HEK293T (cell line): ENCODE data around the gene GDPD2.

Source experiments
- BHLHE40 ChIP-seq: fragments of 450-650 bp; IDR thresholded peaks from 2 replicates; pipeline ENCODE4 v1.6.1; 2016; ENCODE audit warnings: mild to moderate bottlenecking, moderate library complexity, borderline replicate concordance
- CTBP1 ChIP-seq: fragments of 450-650 bp; IDR thresholded peaks from 2 replicates; pipeline ENCODE4 v1.6.1; 2016; ENCODE audit warnings: borderline replicate concordance
- ELF4 ChIP-seq: fragments of 450-650 bp; IDR thresholded peaks from 2 replicates; pipeline ENCODE4 v1.6.1; 2017; ENCODE audit warnings: antibody characterized with exemption
- FOXA1 ChIP-seq: fragments of 450-650 bp; IDR thresholded peaks from 2 replicates; pipeline ENCODE4 v1.6.1; 2016; ENCODE audit warnings: mild to moderate bottlenecking
- FOXK2 ChIP-seq: fragments of 450-650 bp; IDR thresholded peaks from 2 replicates; pipeline ENCODE4 v1.6.1; 2016; ENCODE audit warnings: mild to moderate bottlenecking
- FOXM1 ChIP-seq: fragments of 450-650 bp; IDR thresholded peaks from 2 replicates; pipeline ENCODE4 v1.6.1; 2017; ENCODE audit warnings: mild to moderate bottlenecking, borderline replicate concordance
- HDGF ChIP-seq: fragments of 450-650 bp; IDR thresholded peaks from 2 replicates; pipeline ENCODE4 v1.6.1; 2017; ENCODE audit warnings: antibody characterized with exemption, borderline replicate concordance
- L3MBTL2 ChIP-seq: fragments of 450-650 bp; conservative IDR thresholded peaks from 2 replicates; pipeline ENCODE4 v1.6.1; 2016; ENCODE audit warnings: mild to moderate bottlenecking
- LEF1 ChIP-seq: fragments of 450-650 bp; IDR thresholded peaks from 2 replicates; pipeline ENCODE4 v1.6.1; 2017; ENCODE audit warnings: mild to moderate bottlenecking, borderline replicate concordance
- SP1 ChIP-seq: fragments of 450-650 bp; IDR thresholded peaks from 2 replicates; pipeline ENCODE4 v1.6.1; 2017
- SUZ12 ChIP-seq: fragments of 450-650 bp; IDR thresholded peaks from 2 replicates; pipeline ENCODE4 v1.6.1; 2016; ENCODE audit warnings: mild to moderate bottlenecking
- TARDBP ChIP-seq: fragments of 450-650 bp; IDR thresholded peaks from 2 replicates; pipeline ENCODE4 v1.6.1; 2016

DNA sequence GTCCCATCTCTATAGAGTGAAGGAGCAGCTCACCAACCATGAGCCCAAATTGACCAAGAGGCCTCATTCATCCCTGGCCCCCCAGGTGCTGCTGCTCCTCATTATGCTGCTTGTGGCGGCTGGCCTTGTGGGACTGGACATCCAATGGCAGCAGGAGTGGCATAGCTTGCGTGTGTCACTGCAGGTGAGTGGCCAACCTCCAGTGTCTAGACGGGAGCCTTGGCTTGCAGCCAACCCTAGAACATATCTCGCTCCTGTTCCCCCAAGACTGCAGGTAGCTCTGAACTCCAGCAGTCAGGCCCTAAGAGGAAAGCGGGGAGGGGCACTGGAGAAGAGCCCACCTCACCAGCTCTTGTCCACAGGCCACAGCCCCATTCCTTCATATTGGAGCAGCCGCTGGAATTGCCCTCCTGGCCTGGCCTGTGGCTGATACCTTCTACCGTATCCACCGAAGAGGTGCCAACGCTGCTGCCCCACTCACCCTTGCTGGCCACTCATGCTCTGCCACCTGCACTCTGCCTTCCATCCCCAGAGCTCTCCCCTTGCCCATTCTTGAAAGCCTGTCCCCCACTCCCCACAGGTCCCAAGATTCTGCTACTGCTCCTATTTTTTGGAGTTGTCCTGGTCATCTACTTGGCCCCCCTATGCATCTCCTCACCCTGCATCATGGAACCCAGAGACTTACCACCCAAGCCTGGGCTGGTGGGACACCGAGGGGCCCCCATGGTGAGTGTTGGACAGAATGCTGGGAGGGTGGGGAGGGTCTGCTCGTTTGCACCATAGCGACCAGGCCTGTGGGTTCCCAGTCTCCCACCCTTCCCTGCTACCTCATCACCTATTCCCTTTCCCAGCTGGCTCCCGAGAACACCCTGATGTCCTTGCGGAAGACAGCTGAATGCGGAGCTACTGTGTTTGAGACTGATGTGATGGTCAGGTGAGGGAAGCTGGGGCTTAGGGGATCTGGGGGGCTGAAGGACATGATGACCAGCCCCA is 3.5 kb downstream of the GDPD2 start:
- TF ChIP-seq CTBP1 (no peak), SP1 (no peak), ELF4 (no peak), FOXM1 (no peak), L3MBTL2 (no peak), LEF1 (no peak), FOXA1 (no peak), BHLHE40 (no peak), FOXK2 (no peak), HDGF (no peak), SUZ12 (no peak), TARDBP (no peak)
